ENCODE data around the gene CYP3A5. TPM values are rescaled to one million over a fixed set of nuclear protein-coding genes. Genes with fewer than 3 reads are reported as not detected.

CYP3A5 gene
- total RNA-seq, 1 donor from 2014 or later: 3.7 TPM

DNA sequence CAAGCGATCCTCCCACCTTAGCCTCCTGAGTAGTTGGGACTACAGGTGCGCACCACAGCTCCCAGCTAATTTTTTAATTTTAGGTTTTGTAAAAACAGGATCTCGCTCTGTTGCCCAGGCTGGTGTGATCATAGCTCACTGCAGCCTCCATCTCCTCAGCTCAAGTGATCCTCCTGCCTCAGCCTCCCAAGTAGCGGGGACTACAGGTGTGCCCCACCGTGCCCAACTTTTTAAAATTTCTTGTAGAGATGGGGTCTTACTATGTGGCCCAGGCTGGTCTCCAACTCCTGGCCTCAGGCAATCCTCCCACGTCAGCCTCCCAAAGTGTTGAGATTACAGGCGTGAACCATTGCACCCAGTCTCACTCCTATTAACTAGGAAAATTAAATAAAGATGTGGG, 74.3 kb downstream of the CYP3A5 start:
- DNase-seq (ENCODE audit: low read depth): no peak
- H3K4me3 ChIP-seq (ENCODE audit: low read depth, low read length): no peak overlapping the region
- no peak for FAIRE-seq
- TF ChIP-seq, protein P1, sequence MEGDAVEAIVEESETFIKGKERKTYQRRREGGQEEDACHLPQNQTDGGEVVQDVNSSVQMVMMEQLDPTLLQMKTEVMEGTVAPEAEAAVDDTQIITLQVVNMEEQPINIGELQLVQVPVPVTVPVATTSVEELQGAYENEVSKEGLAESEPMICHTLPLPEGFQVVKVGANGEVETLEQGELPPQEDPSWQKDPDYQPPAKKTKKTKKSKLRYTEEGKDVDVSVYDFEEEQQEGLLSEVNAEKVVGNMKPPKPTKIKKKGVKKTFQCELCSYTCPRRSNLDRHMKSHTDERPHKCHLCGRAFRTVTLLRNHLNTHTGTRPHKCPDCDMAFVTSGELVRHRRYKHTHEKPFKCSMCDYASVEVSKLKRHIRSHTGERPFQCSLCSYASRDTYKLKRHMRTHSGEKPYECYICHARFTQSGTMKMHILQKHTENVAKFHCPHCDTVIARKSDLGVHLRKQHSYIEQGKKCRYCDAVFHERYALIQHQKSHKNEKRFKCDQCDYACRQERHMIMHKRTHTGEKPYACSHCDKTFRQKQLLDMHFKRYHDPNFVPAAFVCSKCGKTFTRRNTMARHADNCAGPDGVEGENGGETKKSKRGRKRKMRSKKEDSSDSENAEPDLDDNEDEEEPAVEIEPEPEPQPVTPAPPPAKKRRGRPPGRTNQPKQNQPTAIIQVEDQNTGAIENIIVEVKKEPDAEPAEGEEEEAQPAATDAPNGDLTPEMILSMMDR (IDR thresholded peaks at IDR 0.05; ENCODE audit: insufficient read depth, low read length, severe bottlenecking): no peak
- no peaks in the 10 kb centered on the region for H3K27me3 ChIP-seq (ENCODE audit: control insufficient read depth, insufficient read depth, low read length)
- no peaks in the 10 kb centered on the region for H3K36me3 ChIP-seq (ENCODE audit: control insufficient read depth, insufficient read depth, low read length)

DNA sequence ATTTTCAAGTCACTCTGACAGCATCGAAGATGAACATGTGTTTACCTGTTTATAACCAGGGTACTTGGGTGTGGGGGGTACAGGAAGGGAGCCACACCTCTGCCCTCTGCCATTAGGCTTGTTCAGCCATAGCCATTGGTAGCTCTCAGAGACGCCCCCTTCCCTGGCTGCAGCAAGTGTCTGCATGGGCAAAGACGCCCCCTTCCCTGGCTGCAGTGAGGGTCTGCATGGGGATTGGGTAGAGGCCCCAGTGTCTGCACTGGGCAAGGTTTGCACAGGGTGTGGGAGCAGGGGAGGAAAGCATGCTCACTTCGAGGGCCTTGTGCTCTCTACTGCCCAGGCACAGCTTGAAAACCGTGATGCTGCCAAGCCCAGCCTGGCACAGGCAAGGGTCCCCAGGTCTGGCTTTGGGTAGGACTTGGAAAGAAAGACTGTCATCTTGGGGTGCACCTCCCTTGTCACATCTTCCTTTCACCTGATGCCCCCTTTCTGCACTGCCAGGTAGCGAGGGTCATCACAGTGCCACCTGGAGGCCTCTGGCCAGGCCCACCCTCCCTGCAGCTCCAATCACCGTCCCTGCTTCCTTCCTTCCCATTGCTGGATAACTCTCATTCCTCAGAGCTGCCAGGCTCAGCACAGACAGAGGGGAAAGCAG, 78.0 kb downstream of the CYP3A5 start:
- TF ChIP-seq, protein P1 (IDR thresholded peaks at IDR 0.05; ENCODE audit: insufficient read depth, low read length, severe bottlenecking): no peak
- Histone ChIP-seq H3K4me3 (ENCODE audit: low read depth, low read length) (no peak overlapping the region), H3K36me3 (ENCODE audit: control insufficient read depth, insufficient read depth, low read length) (no peaks in the 10 kb centered on the region), H3K27me3 (ENCODE audit: control insufficient read depth, insufficient read depth, low read length) (no peaks in the 10 kb centered on the region)
- DNase-seq (ENCODE audit: low read depth) (no peak), FAIRE-seq (no peak)

DNA sequence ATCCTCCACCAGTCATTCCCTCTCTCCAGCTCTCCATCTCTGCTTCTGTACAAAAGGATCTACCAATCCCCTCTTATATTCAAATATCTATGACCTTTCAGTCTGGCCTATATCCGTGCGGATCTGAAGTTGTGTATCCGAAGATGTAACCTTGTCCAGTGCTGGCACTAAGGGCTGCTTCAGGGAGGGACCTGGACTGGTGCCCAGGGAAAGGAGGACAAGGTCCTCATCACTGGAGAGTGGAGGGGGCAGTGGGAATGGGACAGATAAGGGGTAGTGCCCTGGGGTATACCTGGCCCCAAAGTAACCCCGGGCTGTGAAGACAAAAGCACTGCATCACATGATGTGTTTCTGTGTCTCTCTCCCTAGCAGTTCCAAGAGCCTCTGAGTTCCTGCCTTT, 80.0 kb downstream of the CYP3A5 start:
- H3K36me3 ChIP-seq (ENCODE audit: control insufficient read depth, insufficient read depth, low read length): no peaks in the 10 kb centered on the region
- H3K4me3 ChIP-seq (ENCODE audit: low read depth, low read length): no peak overlapping the region
- DNase-seq (ENCODE audit: low read depth) (no peak), FAIRE-seq (no peak)
- H3K27me3 ChIP-seq (ENCODE audit: control insufficient read depth, insufficient read depth, low read length): no peaks in the 10 kb centered on the region
- TF ChIP-seq, protein P1 (IDR thresholded peaks at IDR 0.05; ENCODE audit: insufficient read depth, low read length, severe bottlenecking): no peak

Other genes starting within 250 kb of the CYP3A5 start
- gene PTCD1, start 241.2 kb downstream of the CYP3A5 start, total RNA-seq: 10.6 and 11.3 TPM in 2 replicates
- 48.3 and 54.5 TPM in 2 replicates for gene CPSF4, start 241.1 kb downstream of the CYP3A5 start, total RNA-seq
- 241 and 333 TPM in 2 replicates for gene ATP5MF, start 213.8 kb downstream of the CYP3A5 start, total RNA-seq
- gene ZNF789, start 207.1 kb downstream of the CYP3A5 start, total RNA-seq: 2.9 and 4.1 TPM in 2 replicates
- gene ZNF394, start 179.7 kb downstream of the CYP3A5 start, total RNA-seq: 20.4 and 24.2 TPM in 2 replicates
- 10.3 and 10.5 TPM in 2 replicates for gene ZKSCAN5, start 175.3 kb downstream of the CYP3A5 start, total RNA-seq
- gene FAM200A, start 127.9 kb downstream of the CYP3A5 start, total RNA-seq: 4.5 and 5.5 TPM in 2 replicates
- 46.6 and 51.1 TPM in 2 replicates for gene ZNF655, start 121.4 kb downstream of the CYP3A5 start, total RNA-seq
- 0.53 and 0.77 TPM in 2 replicates for gene TMEM225B, start 81.7 kb downstream of the CYP3A5 start, total RNA-seq
- gene ZSCAN25, start 63.0 kb downstream of the CYP3A5 start, total RNA-seq: 12.4 and 13.8 TPM in 2 replicates
- gene CYP3A7, start 55.2 kb upstream of the CYP3A5 start, total RNA-seq: not detected in 2 replicates
- 0.26 TPM in 1 of 2 replicates, not detected in the other for gene CYP3A4, start 104.2 kb upstream of the CYP3A5 start, total RNA-seq
- gene CYP3A43, start 148.0 kb upstream of the CYP3A5 start, total RNA-seq: not detected in 2 replicates
- not detected in 2 replicates for gene OR2AE1, start 197.0 kb upstream of the CYP3A5 start, total RNA-seq
- gene TRIM4, start 239.5 kb upstream of the CYP3A5 start, total RNA-seq: 17.1 and 20.7 TPM in 2 replicates
- gene GJC3, start 249.6 kb upstream of the CYP3A5 start, total RNA-seq: not detected in 2 replicates